HepG2 (cell line): ENCODE measurements around the gene IL17C.

Experiments used
- EZH2 ChIP-seq: conservative IDR thresholded peaks from 2 replicates; pipeline ENCODE4 v1.6.1; 2012; ENCODE audit warnings: mild to moderate bottlenecking, low read depth, low read length, moderate library complexity
- HIC2 ChIP-seq: sonication (generic); formaldehyde crosslinking; IDR thresholded peaks from 2 replicates; pipeline ENCODE4 v1.9.0; 2022; ENCODE audit warnings: low read depth, missing genetic modification reagents
- MXI1 ChIP-seq: IDR thresholded peaks from 3 replicates; pipeline ENCODE4 v1.6.1; 2012; ENCODE audit warnings: low read depth, low read length, inconsistent platforms, borderline replicate concordance
- POLR2A ChIP-seq, 2 experiments: IDR thresholded peaks; 2 replicates each; pipeline ENCODE4 v1.6.1; 2011; ENCODE audit warnings: low read depth in 2 of 2, low read length in 2 of 2, mild to moderate bottlenecking in 1 of 2, moderate library complexity in 1 of 2; ENCODE audit not compliant: insufficient read depth in 1 of 2
- ZHX1 ChIP-seq: sonication (generic); formaldehyde crosslinking; IDR thresholded peaks from 2 replicates; pipeline ENCODE4 v1.8.1; 2022; ENCODE audit warnings: low read depth, mild to moderate bottlenecking, missing genetic modification reagents
- ZNF530 ChIP-seq: sonication (generic); formaldehyde crosslinking; IDR thresholded peaks from 2 replicates; pipeline ENCODE4 v1.5.0; 2020; ENCODE audit warnings: low read depth, mild to moderate bottlenecking, missing genetic modification reagents
- TF ChIP-seq, protein P1 (sequence below): sonication (generic); formaldehyde crosslinking; IDR thresholded peaks from 2 replicates; pipeline ENCODE4 v1.5.0; 2020; ENCODE audit warnings: mild to moderate bottlenecking, missing genetic modification reagents, moderate library complexity

GRCh38 chr16:88624481-88624880 is 13.9 kb upstream of the IL17C start:
- TF ChIP-seq MXI1, result no peak
- TF ChIP-seq EZH2, result no peak
- no peak for TF ChIP-seq HIC2 (CRISPR knock-in tag)
- TF ChIP-seq ZHX1 (CRISPR knock-in tag), result no peak
- TF ChIP-seq POLR2A (IDR thresholded peaks at IDR 0.05; ENCODE audit: insufficient read depth in 1 of 2, low read depth in 2 of 2, low read length in 2 of 2), result no peak
- TF ChIP-seq ZNF530, result no peak
- TF ChIP-seq, protein P1, sequence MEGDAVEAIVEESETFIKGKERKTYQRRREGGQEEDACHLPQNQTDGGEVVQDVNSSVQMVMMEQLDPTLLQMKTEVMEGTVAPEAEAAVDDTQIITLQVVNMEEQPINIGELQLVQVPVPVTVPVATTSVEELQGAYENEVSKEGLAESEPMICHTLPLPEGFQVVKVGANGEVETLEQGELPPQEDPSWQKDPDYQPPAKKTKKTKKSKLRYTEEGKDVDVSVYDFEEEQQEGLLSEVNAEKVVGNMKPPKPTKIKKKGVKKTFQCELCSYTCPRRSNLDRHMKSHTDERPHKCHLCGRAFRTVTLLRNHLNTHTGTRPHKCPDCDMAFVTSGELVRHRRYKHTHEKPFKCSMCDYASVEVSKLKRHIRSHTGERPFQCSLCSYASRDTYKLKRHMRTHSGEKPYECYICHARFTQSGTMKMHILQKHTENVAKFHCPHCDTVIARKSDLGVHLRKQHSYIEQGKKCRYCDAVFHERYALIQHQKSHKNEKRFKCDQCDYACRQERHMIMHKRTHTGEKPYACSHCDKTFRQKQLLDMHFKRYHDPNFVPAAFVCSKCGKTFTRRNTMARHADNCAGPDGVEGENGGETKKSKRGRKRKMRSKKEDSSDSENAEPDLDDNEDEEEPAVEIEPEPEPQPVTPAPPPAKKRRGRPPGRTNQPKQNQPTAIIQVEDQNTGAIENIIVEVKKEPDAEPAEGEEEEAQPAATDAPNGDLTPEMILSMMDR (CRISPR knock-in tag), result no peak
